ENCODE measurements around the gene ARMC8.
A peak's percentile ranks its signal among the peaks of the same experiment; 100 is the strongest.

DNA sequence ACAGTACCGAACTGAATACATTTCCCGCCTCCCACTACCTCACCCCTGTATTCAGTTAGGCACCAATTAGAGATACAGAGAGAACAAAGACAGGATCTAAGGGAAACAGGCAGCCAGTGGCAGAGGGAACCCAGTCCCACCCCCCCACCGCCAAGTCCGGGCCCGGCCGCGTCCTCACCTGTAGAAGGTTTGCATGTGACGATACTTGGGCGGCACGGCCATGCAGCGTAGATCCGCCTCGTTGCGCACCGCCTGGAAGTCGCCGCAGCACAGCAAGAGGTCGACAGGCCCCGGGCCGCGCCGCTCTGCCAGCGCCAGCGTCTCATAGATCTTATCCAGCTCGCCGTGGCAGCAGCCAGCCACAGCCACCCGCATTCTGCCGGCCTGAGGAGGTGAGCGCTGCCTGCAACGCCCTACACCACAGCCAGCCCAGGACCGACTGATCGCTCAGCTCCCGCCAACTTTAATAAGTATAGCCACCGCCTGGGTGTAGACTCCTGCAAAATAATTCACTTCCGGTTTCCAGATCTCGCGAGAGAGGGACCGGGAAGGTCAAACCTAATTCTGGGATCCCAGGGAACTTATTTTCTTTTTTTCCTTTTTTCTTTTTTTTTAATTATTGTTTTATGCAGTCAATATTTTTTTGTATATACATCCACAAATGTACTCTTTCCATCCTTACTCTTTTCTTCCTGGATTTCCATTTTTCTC is 12.5 kb upstream of the ARMC8 start, which contains the start of gene DBR1:
- TF ChIP-seq, protein P1, sequence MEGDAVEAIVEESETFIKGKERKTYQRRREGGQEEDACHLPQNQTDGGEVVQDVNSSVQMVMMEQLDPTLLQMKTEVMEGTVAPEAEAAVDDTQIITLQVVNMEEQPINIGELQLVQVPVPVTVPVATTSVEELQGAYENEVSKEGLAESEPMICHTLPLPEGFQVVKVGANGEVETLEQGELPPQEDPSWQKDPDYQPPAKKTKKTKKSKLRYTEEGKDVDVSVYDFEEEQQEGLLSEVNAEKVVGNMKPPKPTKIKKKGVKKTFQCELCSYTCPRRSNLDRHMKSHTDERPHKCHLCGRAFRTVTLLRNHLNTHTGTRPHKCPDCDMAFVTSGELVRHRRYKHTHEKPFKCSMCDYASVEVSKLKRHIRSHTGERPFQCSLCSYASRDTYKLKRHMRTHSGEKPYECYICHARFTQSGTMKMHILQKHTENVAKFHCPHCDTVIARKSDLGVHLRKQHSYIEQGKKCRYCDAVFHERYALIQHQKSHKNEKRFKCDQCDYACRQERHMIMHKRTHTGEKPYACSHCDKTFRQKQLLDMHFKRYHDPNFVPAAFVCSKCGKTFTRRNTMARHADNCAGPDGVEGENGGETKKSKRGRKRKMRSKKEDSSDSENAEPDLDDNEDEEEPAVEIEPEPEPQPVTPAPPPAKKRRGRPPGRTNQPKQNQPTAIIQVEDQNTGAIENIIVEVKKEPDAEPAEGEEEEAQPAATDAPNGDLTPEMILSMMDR (IDR thresholded peaks at IDR 0.05): no peak
- peak; percentile 16 to 84 (median 74) for TF ChIP-seq POLR2AphosphoS5 (IDR thresholded peaks at IDR 0.05)
- peak; percentile 53 to 63 for TF ChIP-seq POLR2A (IDR thresholded peaks at IDR 0.05)
